Fibroblast of lung (primary cell): Measurements from ENCODE around the gene CARD10.

Experiments
- CTCF ChIP-seq, 2 donors: IDR thresholded peaks in 1 of 2; conservative IDR thresholded peaks in 1 of 2; 1 replicate in 1 of 2; 2 replicates in 1 of 2; pipeline ENCODE4 v1.5.1; 2011 to 2012; ENCODE audit warnings: low read length in 2 of 2, control low read depth in 1 of 2, inconsistent platforms in 1 of 2, low read depth in 1 of 2, mild to moderate bottlenecking in 1 of 2
- EZH2 ChIP-seq: IDR thresholded peaks from 2 replicates; pipeline ENCODE4 v1.5.1; 2012; ENCODE audit warnings: low read length, control low read depth, mild to moderate bottlenecking; ENCODE audit errors: missing control alignments

GRCh38 chr22:37467391-37467955 lies 51.7 kb downstream of the CARD10 start:
- TF ChIP-seq CTCF (conservative IDR thresholded peaks at IDR 0.05 in 1 of 2, IDR thresholded peaks at IDR 0.05 in 1 of 2; ENCODE audit: low read depth in 1 of 2, low read length in 2 of 2) (no peak), EZH2 (no peak)
